GM18951 (cell line): Measurements from ENCODE around the gene PRKAG1.

ENCODE experiments used
- POLR2A ChIP-seq: IDR thresholded peaks from 4 replicates; pipeline ENCODE4 v1.6.1; 2011; ENCODE audit warnings: mild to moderate bottlenecking; ENCODE audit not compliant: insufficient read length, insufficient read depth; ENCODE audit errors: extremely low read depth
- in situ Hi-C: fragments of 300-500 bp; cut with MboI; formaldehyde crosslinking; loops from one replicate; pipeline ENCODE4 v1.12.0; 2022; ENCODE audit warnings: low sequenced_read_pairs, mixed read lengths, inconsistent platforms; ENCODE audit not compliant: unreplicated experiment

PRKAG1 gene

GRCh38 chr12:48985475-48985897 is 33.1 kb downstream of the PRKAG1 start:
- no peak for TF ChIP-seq POLR2A
- in situ Hi-C loops = no loop called here

GRCh38 chr12:48982397-48983080 is 36.0 kb downstream of the PRKAG1 start:
- in situ Hi-C loops = no loop called here
- TF ChIP-seq POLR2A = no peak

- in situ Hi-C loops = no loop called here
- TF ChIP-seq POLR2A = no peak
Measured at GRCh38 chr12:48981757-48982157, 36.8 kb downstream of the PRKAG1 start.

DNA sequence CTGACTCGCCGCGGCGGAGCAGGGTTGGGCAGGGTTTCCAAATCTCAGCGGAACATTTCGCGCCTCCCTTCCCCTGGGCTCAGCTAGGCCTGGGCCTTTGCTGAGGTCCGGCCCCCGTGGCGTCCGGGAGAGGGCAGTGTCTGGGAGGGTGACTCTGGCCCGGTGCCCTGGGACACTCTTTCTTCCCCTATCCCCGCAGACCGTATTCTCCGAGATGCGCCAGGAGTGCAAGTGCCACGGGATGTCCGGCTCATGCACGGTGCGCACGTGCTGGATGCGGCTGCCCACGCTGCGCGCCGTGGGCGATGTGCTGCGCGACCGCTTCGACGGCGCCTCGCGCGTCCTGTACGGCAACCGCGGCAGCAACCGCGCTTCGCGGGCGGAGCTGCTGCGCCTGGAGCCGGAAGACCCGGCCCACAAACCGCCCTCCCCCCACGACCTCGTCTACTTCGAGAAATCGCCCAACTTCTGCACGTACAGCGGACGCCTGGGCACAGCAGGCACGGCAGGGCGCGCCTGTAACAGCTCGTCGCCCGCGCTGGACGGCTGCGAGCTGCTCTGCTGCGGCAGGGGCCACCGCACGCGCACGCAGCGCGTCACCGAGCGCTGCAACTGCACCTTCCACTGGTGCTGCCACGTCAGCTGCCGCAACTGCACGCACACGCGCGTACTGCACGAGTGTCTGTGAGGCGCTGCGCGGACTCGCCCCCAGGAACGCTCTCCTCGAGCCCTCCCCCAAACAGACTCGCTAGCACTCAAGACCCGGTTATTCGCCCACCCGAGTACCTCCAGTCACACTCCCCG is 37.4 kb downstream of the PRKAG1 start:
- TF ChIP-seq POLR2A = no peak
- in situ Hi-C loops = no loop called here

DNA sequence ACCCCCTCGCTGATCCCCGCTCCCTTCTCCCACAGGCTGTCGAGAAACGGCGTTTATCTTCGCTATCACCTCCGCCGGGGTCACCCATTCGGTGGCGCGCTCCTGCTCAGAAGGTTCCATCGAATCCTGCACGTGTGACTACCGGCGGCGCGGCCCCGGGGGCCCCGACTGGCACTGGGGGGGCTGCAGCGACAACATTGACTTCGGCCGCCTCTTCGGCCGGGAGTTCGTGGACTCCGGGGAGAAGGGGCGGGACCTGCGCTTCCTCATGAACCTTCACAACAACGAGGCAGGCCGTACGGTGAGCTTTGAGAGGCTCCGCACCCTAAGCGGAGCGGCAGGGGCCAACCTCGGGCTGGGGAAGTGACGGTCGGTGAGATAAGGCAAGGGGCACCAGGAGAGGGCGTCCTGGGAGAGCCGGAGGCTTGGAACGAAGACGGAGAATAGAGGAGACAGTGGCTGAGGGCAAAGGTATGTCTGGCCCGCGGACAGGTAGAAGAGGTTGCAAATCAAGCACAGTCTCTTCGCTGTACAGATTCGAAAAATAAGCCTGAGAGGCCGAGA is 38.1 kb downstream of the PRKAG1 start:
- TF ChIP-seq POLR2A = no peak
- in situ Hi-C loops = no loop called here

GRCh38 chr12:48979602-48980388 is 38.8 kb downstream of the PRKAG1 start:
- no peak for TF ChIP-seq POLR2A
- in situ Hi-C loops = no loop called here

DNA sequence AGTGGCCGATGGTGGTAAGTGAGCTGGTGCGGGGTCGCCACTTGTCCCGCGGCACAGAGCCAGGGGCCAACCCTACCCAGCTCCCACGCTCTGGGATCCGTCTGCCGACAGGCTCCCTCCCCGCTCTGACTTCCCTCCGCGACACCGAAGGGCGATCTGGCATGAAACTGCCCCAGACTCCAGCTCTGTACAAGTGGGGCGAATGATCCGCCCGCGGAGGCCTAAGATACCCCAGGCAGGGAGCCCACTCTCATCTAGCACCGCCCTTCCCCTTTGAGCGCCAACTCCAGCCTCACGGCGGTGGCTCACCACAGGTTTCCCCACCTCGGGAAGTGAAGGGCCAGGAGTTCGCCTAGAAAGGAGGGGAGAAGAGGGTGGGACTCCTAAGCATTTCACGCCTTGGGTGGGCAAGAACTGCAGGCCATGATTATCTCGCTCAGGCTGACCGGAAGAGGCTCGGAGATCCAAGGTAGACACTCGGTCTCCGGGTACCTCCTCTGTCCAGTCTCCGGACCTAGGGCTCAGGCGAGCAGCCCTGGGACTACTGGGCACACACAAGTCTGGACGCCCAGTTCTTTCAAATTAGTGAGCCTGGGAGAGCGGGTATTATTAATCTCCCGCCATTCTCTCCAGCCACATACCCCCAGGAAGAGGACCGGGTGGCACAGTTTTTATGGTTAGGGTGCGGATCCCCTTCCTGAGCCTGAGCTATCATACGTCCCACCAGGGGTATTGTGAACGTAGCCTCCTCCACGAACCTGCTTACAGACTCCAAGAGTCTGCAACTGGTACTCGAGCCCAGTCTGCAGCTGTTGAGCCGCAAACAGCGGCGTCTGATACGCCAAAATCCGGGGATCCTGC is 39.6 kb downstream of the PRKAG1 start:
- in situ Hi-C loops = no loop called here
- no peak for TF ChIP-seq POLR2A

GRCh38 chr12:48978291-48978740 is 40.3 kb downstream of the PRKAG1 start, which contains the start of gene WNT1:
Gene WNT1 (plus strand): TSS chr12:48978322. CDS start chr12:48978651, 329 bp downstream.
- in situ Hi-C loops = no loop called here
- TF ChIP-seq POLR2A = no peak

GRCh38 chr12:48977290-48978281 is 41.0 kb downstream of the PRKAG1 start:
- TF ChIP-seq POLR2A = no peak
- in situ Hi-C loops = no loop called here

DNA sequence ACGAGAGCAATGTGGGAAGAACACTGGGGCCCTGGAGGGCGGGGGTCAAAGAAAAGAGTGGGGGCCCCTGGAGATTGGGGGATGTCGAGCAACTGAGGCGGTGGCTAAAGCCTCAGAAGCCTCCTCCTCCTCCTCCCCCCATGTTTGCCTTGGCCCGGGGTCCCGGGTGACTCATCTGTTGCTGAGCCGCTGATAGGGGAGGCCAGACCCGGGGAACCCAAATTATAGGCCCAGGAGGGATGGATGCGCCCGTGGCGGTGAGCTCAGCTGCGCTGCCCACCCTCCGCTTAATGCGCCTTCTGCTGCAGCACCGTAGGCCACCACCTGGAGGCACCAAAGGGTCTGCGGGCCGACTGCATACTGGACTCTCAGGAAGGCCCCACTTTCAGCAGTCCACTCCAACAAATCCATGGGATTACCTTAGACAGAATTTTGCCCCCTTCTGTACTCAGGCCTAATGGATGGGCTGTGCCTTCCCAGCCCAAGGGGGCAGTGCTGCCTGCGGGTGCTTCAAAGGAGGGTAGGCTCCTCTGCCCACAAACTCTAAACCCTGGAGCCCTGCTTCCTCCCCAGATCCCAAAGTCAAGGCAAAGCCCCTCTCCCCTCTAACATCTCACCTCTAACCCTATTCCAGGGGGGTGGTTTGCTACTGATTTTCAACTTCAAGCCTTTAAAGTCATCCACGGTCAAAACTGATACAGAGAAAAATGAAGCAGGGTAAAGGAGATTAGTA is 44.5 kb downstream of the PRKAG1 start:
- no peak for TF ChIP-seq POLR2A
- in situ Hi-C loops = no loop called here
